SU-DHL-6 (cell line): ENCODE measurements around the gene GOLM1.

ENCODE experiments used
- H2AFZ ChIP-seq: fragments of 200-600 bp; sonication (generic); 2 replicates; pipeline ENCODE4 v1.6.1; 2014; ENCODE audit warnings: low read depth, mild to moderate bottlenecking, moderate library complexity, mixed read lengths, antibody characterized with exemption, low read length; ENCODE audit not compliant: severe bottlenecking
- H3F3A ChIP-seq: fragments of 200-600 bp; shearing (Covaris generic); 2 replicates; pipeline ENCODE4 v1.6.0; 2016; ENCODE audit warnings: antibody characterized with exemption, mild to moderate bottlenecking; ENCODE audit not compliant: insufficient read depth
- H3K27ac ChIP-seq: fragments of 200-600 bp; sonication (generic); 2 replicates; pipeline ENCODE4 v1.5.1; 2016; ENCODE audit warnings: low read depth, mild to moderate bottlenecking, low read length, moderate library complexity, mixed read lengths
- H3K27me3 ChIP-seq: fragments of 200-600 bp; sonication (generic), shearing (Covaris generic); 2 replicates; pipeline ENCODE4 v1.6.0; 2014; ENCODE audit warnings: mild to moderate bottlenecking, low read length
- H3K36me3 ChIP-seq: fragments of 200-600 bp; sonication (generic); 2 replicates; pipeline ENCODE4 v1.6.1; 2014; ENCODE audit warnings: mild to moderate bottlenecking, low read length, mixed read lengths
- H3K4me2 ChIP-seq: fragments of 300-600, 200-600 bp; shearing (Covaris generic), sonication (generic); 2 replicates; pipeline ENCODE4 v1.6.0; 2014; ENCODE audit warnings: low read length, low read depth, mild to moderate bottlenecking; ENCODE audit not compliant: poor library complexity, severe bottlenecking
- H3K4me3 ChIP-seq: fragments of 200-600 bp; sonication (generic); 2 replicates; pipeline ENCODE4 v1.5.1; 2014; ENCODE audit warnings: antibody characterized with exemption, low read length, mild to moderate bottlenecking, mixed read lengths; ENCODE audit not compliant: insufficient read depth, poor library complexity, severe bottlenecking
- H3K79me2 ChIP-seq: fragments of 200-600 bp; sonication (generic); 2 replicates; pipeline ENCODE4 v1.6.1; 2014; ENCODE audit warnings: mild to moderate bottlenecking, low read length, moderate library complexity; ENCODE audit not compliant: insufficient read depth
- H3K9ac ChIP-seq: fragments of 200-600 bp; sonication (generic); 2 replicates; pipeline ENCODE4 v1.7.0; 2014; ENCODE audit warnings: mild to moderate bottlenecking, low read length
- H3K9me2 ChIP-seq: fragments of 200-600 bp; sonication (generic); replicated peaks from 2 replicates; pipeline ENCODE4 v1.6.1; 2014; ENCODE audit warnings: low read length; ENCODE audit not compliant: insufficient read depth
- H3K9me3 ChIP-seq: fragments of 200-600 bp; sonication (generic); 2 replicates; pipeline ENCODE4 v1.6.1; 2014; ENCODE audit warnings: low read length, mixed read lengths; ENCODE audit not compliant: insufficient read depth
- H4K20me1 ChIP-seq: fragments of 200-600 bp; sonication (generic); 2 replicates; pipeline ENCODE4 v1.6.1; 2014; ENCODE audit warnings: low read depth, mild to moderate bottlenecking, antibody characterized with exemption, low read length, moderate library complexity, mixed read lengths
- EZH2phosphoT487 ChIP-seq: fragments of 200-600 bp; sonication (generic), shearing (Covaris generic); conservative IDR thresholded peaks from 2 replicates; pipeline ENCODE4 v1.6.1; 2018; ENCODE audit warnings: mild to moderate bottlenecking, antibody characterized with exemption, low read length, moderate library complexity, mixed read lengths
- TF ChIP-seq, protein P1 (sequence below): fragments of 200-600 bp; sonication (generic); IDR thresholded peaks from one replicate; pipeline ENCODE4 v1.5.1; 2017; ENCODE audit warnings: antibody characterized with exemption, mild to moderate bottlenecking, low read length, moderate library complexity; ENCODE audit not compliant: insufficient read depth, poor library complexity, severe bottlenecking

GOLM1 gene

DNA sequence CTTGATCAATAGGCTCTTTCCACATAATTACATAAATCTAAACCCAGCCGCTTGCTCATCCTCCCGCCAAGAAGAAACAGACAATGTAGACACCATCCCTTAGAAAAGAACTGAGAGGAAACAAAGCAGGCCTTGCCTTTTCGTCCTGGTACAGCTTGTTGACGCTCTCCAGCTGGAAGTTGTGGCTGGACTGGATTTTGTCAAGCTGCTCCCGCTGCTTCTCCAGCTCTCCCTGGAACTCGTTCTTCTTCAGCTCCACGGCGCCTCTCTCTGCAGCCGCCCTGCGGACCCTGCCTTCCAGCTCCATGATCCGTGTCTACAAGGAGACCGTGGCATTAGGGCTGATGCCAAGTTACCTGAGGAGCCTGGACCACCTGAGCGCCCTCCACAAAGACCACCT lies 22.1 kb downstream of the GOLM1 start:
- Histone ChIP-seq H3K79me2 (no peaks in the 10 kb centered on the region), H3K36me3 (no peaks in the 10 kb centered on the region), H2AFZ (no peak overlapping the region)

DNA sequence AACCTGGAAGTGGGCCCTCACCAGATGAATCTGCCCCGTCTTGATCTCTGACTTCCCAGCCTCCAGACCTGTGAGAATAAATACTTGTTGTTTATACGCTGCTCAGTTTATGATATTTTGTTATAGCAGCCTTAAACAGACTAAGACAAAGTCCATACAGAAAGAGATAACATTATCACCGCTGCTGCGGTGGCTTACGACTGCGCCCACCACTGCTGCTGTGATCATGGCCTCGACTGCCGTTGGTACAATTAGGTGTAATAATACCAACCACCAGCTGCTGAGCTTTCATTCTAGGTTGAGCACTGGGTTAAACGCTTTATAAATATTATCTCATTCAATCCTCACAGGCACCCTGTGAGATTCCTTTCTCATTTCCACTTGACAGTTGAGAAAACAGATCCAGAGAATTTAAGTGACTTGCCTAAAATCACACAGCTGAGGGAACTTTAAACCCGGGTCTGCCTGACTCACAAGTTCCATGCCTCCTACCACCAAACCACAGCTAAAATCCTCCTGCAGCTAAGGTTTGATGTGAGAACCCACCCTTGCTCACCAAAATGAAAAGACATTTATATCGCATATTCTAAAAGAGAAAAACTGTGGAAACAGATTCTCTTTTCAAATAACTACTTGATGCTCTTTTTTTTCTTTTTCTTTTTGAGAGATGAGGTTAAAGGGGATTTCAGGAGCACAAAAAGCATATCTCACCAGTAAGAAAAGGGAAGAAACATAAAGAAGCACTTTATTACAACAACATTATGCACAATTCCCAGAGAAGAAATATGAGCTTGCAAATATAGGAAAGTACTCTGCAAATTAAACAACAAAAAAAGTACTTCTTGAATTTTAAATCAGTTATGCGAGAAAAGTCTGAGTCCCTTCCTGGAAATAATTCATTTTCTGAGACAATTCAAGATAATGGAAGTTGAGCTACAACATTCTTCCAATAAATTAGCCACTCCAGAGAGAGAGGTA lies 23.9 kb downstream of the GOLM1 start:
- Histone ChIP-seq H3K9me3 (no peaks in the 10 kb centered on the region), H3F3A (no peaks in the 10 kb centered on the region), H3K79me2 (no peaks in the 10 kb centered on the region), H2AFZ (no peak overlapping the region), H3K9me2 (no peaks in the 10 kb centered on the region), H3K4me2 (no peak overlapping the region), H3K27me3 (no peaks in the 10 kb centered on the region), H3K36me3 (no peaks in the 10 kb centered on the region), H3K9ac (no peak overlapping the region), H3K27ac (no peak overlapping the region), H4K20me1 (no peaks in the 10 kb centered on the region), H3K4me3 (no peak overlapping the region)
- TF ChIP-seq, protein P1, sequence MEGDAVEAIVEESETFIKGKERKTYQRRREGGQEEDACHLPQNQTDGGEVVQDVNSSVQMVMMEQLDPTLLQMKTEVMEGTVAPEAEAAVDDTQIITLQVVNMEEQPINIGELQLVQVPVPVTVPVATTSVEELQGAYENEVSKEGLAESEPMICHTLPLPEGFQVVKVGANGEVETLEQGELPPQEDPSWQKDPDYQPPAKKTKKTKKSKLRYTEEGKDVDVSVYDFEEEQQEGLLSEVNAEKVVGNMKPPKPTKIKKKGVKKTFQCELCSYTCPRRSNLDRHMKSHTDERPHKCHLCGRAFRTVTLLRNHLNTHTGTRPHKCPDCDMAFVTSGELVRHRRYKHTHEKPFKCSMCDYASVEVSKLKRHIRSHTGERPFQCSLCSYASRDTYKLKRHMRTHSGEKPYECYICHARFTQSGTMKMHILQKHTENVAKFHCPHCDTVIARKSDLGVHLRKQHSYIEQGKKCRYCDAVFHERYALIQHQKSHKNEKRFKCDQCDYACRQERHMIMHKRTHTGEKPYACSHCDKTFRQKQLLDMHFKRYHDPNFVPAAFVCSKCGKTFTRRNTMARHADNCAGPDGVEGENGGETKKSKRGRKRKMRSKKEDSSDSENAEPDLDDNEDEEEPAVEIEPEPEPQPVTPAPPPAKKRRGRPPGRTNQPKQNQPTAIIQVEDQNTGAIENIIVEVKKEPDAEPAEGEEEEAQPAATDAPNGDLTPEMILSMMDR, result no peak
- no peak for TF ChIP-seq EZH2phosphoT487

More for the DNA sequence above, 22.1 kb downstream of the GOLM1 start:
- Histone ChIP-seq H3K27me3 (no peaks in the 10 kb centered on the region), H3K9me2 (no peaks in the 10 kb centered on the region), H3K27ac (no peak overlapping the region), H3K9ac (no peak overlapping the region), H3K4me2 (no peak overlapping the region), H3F3A (no peaks in the 10 kb centered on the region), H4K20me1 (no peaks in the 10 kb centered on the region), H3K9me3 (no peaks in the 10 kb centered on the region), H3K4me3 (no peak overlapping the region)
- TF ChIP-seq EZH2phosphoT487, result no peak
- TF ChIP-seq, protein P1, result no peak

DNA sequence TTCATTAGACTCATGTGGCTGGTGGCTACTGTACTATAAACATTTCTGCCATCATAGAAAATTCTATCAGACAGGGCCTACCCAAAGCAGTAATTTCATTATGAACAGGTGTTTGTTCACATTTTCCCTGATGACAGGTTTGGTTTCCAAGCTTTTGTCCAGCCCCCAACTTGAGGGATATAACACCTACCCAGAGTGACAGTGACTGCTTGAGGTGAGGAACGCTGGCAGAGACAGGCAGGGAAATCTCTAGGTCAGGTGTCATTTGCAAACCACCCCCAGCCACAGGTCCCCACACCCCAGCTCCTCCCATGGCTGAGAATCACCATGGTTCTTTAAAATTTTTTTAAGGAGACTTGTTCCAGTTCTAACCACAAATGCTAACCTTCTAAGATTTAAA lies 25.5 kb downstream of the GOLM1 start:
- H2AFZ ChIP-seq, result no peak overlapping the region
- no peaks in the 10 kb centered on the region for H3K9me3 ChIP-seq
- no peak overlapping the region for H3K9ac ChIP-seq
- no peak overlapping the region for H3K4me3 ChIP-seq
- H3K79me2 ChIP-seq, result no peaks in the 10 kb centered on the region
- TF ChIP-seq EZH2phosphoT487, result no peak
- TF ChIP-seq, protein P1, result no peak
- no peaks in the 10 kb centered on the region for H4K20me1 ChIP-seq
- H3K36me3 ChIP-seq, result no peaks in the 10 kb centered on the region
- H3F3A ChIP-seq, result no peaks in the 10 kb centered on the region
- H3K27me3 ChIP-seq, result no peaks in the 10 kb centered on the region
- no peak overlapping the region for H3K4me2 ChIP-seq
- H3K27ac ChIP-seq, result no peak overlapping the region
- no peaks in the 10 kb centered on the region for H3K9me2 ChIP-seq
